ENCODE data around the gene RIPOR3.

RIPOR3 gene

GRCh38 chr20:50567860-50568548 is 123.3 kb downstream of the RIPOR3 start:
- no peak for DNase-seq

GRCh38 chr20:50565871-50566270 is 125.5 kb downstream of the RIPOR3 start:
- DNase-seq: no peak

- DNase-seq: no peak
Observed at GRCh38 chr20:50565383-50565782, 126.0 kb downstream of the RIPOR3 start.

GRCh38 chr20:50563133-50563944 is 128.0 kb downstream of the RIPOR3 start:
- no peak for DNase-seq

- no peak for DNase-seq
Observed at GRCh38 chr20:50562262-50562701, 129.1 kb downstream of the RIPOR3 start.

GRCh38 chr20:50561379-50562078 is 129.8 kb downstream of the RIPOR3 start:
- no peak for DNase-seq

- no peak for DNase-seq
Observed at GRCh38 chr20:50560867-50561266, 130.5 kb downstream of the RIPOR3 start.

- DNase-seq: no peak
Observed at GRCh38 chr20:50559856-50560638, 131.3 kb downstream of the RIPOR3 start.

GRCh38 chr20:50559149-50559548 is 132.2 kb downstream of the RIPOR3 start:
- DNase-seq: no peak

- DNase-seq: no peak
Observed at GRCh38 chr20:50558483-50558925, 132.8 kb downstream of the RIPOR3 start.

- DNase-seq: no peak
Observed at GRCh38 chr20:50557549-50558134, 133.7 kb downstream of the RIPOR3 start.

GRCh38 chr20:50555662-50556061 is 135.7 kb downstream of the RIPOR3 start:
- no peak for DNase-seq

GRCh38 chr20:50554694-50555579 is 136.4 kb downstream of the RIPOR3 start:
- no peak for DNase-seq

- no peak for DNase-seq
Observed at GRCh38 chr20:50552979-50553378, 138.4 kb downstream of the RIPOR3 start.

- no peak for DNase-seq
Observed at GRCh38 chr20:50551288-50551687, 140.1 kb downstream of the RIPOR3 start.

GRCh38 chr20:50550531-50550930 is 140.8 kb downstream of the RIPOR3 start:
- DNase-seq: no peak

- DNase-seq: no peak
Observed at GRCh38 chr20:50548396-50548795, 142.9 kb downstream of the RIPOR3 start.

GRCh38 chr20:50547964-50548363 is 143.4 kb downstream of the RIPOR3 start:
- no peak for DNase-seq

GRCh38 chr20:50546729-50547314 is 144.5 kb downstream of the RIPOR3 start:
- DNase-seq: no peak

- DNase-seq: no peak
Observed at GRCh38 chr20:50545126-50545525, 146.2 kb downstream of the RIPOR3 start.

GRCh38 chr20:50543326-50543725 is 148.0 kb downstream of the RIPOR3 start:
- no peak for DNase-seq

Measured in Kasumi-1 (cell line).